K562 (cell line): ENCODE data around the gene C2CD5. TPM values are rescaled to one million over a fixed set of nuclear protein-coding genes. Genes with fewer than 3 reads are reported as not detected.

Source experiments
- C11orf30 ChIP-seq: fragments of 450-650 bp; IDR thresholded peaks from 2 replicates; pipeline ENCODE4 v1.6.1; 2016; ENCODE audit warnings: low read depth, mild to moderate bottlenecking
- CAMTA2 ChIP-seq: fragments of 250-450 bp; sonication (Bioruptor Pico); conservative IDR thresholded peaks from 2 replicates; pipeline ENCODE4 v1.5.1; 2022
- EHMT2 ChIP-seq: fragments of 450-650 bp; IDR thresholded peaks from 2 replicates; pipeline ENCODE4 v1.6.1; 2018; ENCODE audit warnings: antibody characterized with exemption
- GABPB2 ChIP-seq: fragments of 250-450 bp; sonication (Bioruptor Pico); conservative IDR thresholded peaks from 2 replicates; pipeline ENCODE4 v1.5.1; 2021; ENCODE audit warnings: mild to moderate bottlenecking
- GATA2 ChIP-seq: sonication (generic); formaldehyde crosslinking; IDR thresholded peaks from 2 replicates; pipeline ENCODE4 v1.4.0; 2020; ENCODE audit warnings: mild to moderate bottlenecking, missing genetic modification reagents
- HES1 ChIP-seq: fragments of 450-650 bp; IDR thresholded peaks from 2 replicates; pipeline ENCODE4 v1.6.1; 2016; ENCODE audit warnings: low read depth, mild to moderate bottlenecking, moderate library complexity
- HMGN3 ChIP-seq: IDR thresholded peaks from 2 replicates; pipeline ENCODE4 v1.6.1; 2011; ENCODE audit warnings: borderline replicate concordance, low read depth, mild to moderate bottlenecking, mixed read lengths, low read length; ENCODE audit not compliant: insufficient read length; ENCODE audit errors: extremely low read depth
- MBD2 ChIP-seq: sonication (generic); IDR thresholded peaks from 2 replicates; pipeline ENCODE4 v1.6.1; 2016; ENCODE audit warnings: low read depth, borderline replicate concordance
- NBN ChIP-seq: fragments of 450-650 bp; IDR thresholded peaks from 2 replicates; pipeline ENCODE4 v1.6.1; 2016; ENCODE audit warnings: low read depth, mild to moderate bottlenecking
- PML ChIP-seq: IDR thresholded peaks from 2 replicates; pipeline ENCODE4 v1.6.1; 2012; ENCODE audit warnings: low read length, inconsistent platforms
- RBM15 ChIP-seq: fragments of 200-400 bp; formaldehyde crosslinking; IDR thresholded peaks from 2 replicates; pipeline ENCODE4 v1.6.1; 2018; ENCODE audit warnings: mild to moderate bottlenecking, low read length, moderate library complexity; ENCODE audit not compliant: insufficient read depth
- SAFB ChIP-seq: fragments of 200-400 bp; formaldehyde crosslinking; IDR thresholded peaks from 2 replicates; pipeline ENCODE4 v1.6.1; 2017; ENCODE audit warnings: low read depth, low read length, borderline replicate concordance
- TEAD4 ChIP-seq, 2 experiments: sonication (generic) in 1 of 2; formaldehyde crosslinking in 1 of 2; IDR thresholded peaks; 2 replicates each; pipeline versions ENCODE4 v1.6.1 to v1.8.0; 2012 to 2022; ENCODE audit warnings: borderline replicate concordance in 1 of 2, inconsistent platforms in 1 of 2, low read length in 1 of 2, mild to moderate bottlenecking in 1 of 2, missing genetic modification reagents in 1 of 2
- THRAP3 ChIP-seq: fragments of 450-650 bp; IDR thresholded peaks from 2 replicates; pipeline ENCODE4 v1.6.1; 2016; ENCODE audit warnings: mild to moderate bottlenecking, inconsistent platforms, borderline replicate concordance
- TOE1 ChIP-seq, 2 experiments: fragments of 450-650 bp in 1 of 2; sonication (generic) in 1 of 2; formaldehyde crosslinking in 1 of 2; IDR thresholded peaks; 2 replicates each; pipeline versions ENCODE4 v1.7.1 to v1.8.0; 2016 to 2022; ENCODE audit warnings: borderline replicate concordance in 2 of 2, mild to moderate bottlenecking in 2 of 2, antibody characterized with exemption in 1 of 2, inconsistent platforms in 1 of 2, low read depth in 1 of 2, missing genetic modification reagents in 1 of 2, moderate library complexity in 1 of 2
- TRIM24 ChIP-seq, 2 experiments: fragments of 450-650 bp; IDR thresholded peaks; 2 replicates each; pipeline ENCODE4 v1.6.1; 2016
- XRCC4 ChIP-seq: IDR thresholded peaks from one replicate; pipeline ENCODE4 v1.6.1; 2011; ENCODE audit not compliant: insufficient read depth, insufficient read length; ENCODE audit errors: extremely low read depth
- XRCC5 ChIP-seq: fragments of 200-400 bp; formaldehyde crosslinking; IDR thresholded peaks from 2 replicates; pipeline ENCODE4 v1.6.1; 2017; ENCODE audit warnings: low read depth, mild to moderate bottlenecking, low read length
- ZBTB7A ChIP-seq: IDR thresholded peaks from 2 replicates; pipeline ENCODE4 v1.6.1; 2011; ENCODE audit warnings: low read depth, mild to moderate bottlenecking, low read length, moderate library complexity, borderline replicate concordance; ENCODE audit not compliant: control insufficient read depth
- ZEB2 ChIP-seq: fragments of 450-650 bp; IDR thresholded peaks from 2 replicates; pipeline ENCODE4 v1.6.1; 2016
- ZFP36 ChIP-seq: fragments of 150-350 bp; IDR thresholded peaks from 2 replicates; pipeline ENCODE4 v1.6.1; 2018; ENCODE audit warnings: low read length, low read depth; ENCODE audit not compliant: partially characterized antibody
- ZNF23 ChIP-seq: fragments of 250-450 bp; sonication (Bioruptor Pico); IDR thresholded peaks from 2 replicates; pipeline ENCODE4 v1.4.0; 2020; ENCODE audit warnings: mild to moderate bottlenecking
- polyA plus RNA-seq, 8 experiments: library from polyadenylated mRNA; depleted of rRNA in 4 of 8; stranded (reverse) in 5 of 8; unstranded in 3 of 8; fragments of >200 nt; fragmentation: Nextera tagmentation in 2 of 8; fragmentation: Illumina TruSeq in 1 of 8; extraction: Ambion mirVana in 2 of 8; extraction: Trizol in 1 of 8; gene quantifications; 2 replicates each; pipeline versions ENCODE4 v1.2.1 to v1.2.3, GENCODE V29; 2011 to 2014; ENCODE audit warnings: inconsistent platforms in 1 of 8, missing spikeins in 1 of 8
- total RNA-seq, 7 experiments: library from RNA; depleted of rRNA in 6 of 7; stranded (reverse); fragments of >200 nt in 6 of 7; fragmentation: Illumina TruSeq in 2 of 7; extraction: Trizol in 2 of 7; gene quantifications; 2 replicates each; pipeline versions ENCODE4 v1.2.1 to v1.2.3, GENCODE V29; 2011 to 2021; ENCODE audit warnings: low replicate concordance in 1 of 7
- TF ChIP-seq, protein P1 (sequence below): fragments of 250-450 bp; sonication (Bioruptor Pico); IDR thresholded peaks from 2 replicates; pipeline ENCODE4 v1.8.0; 2022; ENCODE audit warnings: moderate library complexity, mild to moderate bottlenecking, inconsistent platforms
- TF ChIP-seq, protein P2 (sequence below): fragments of 450-650 bp; IDR thresholded peaks from 2 replicates; pipeline ENCODE4 v1.6.1; 2016; ENCODE audit warnings: antibody characterized with exemption

C2CD5 gene
- total and polyA plus RNA-seq, 9 of the 15 experiments (the other 6 are each of a cell fraction or from before 2014, with no cell fraction given), result 5.1 to 24.1 (median 14.3) TPM

DNA sequence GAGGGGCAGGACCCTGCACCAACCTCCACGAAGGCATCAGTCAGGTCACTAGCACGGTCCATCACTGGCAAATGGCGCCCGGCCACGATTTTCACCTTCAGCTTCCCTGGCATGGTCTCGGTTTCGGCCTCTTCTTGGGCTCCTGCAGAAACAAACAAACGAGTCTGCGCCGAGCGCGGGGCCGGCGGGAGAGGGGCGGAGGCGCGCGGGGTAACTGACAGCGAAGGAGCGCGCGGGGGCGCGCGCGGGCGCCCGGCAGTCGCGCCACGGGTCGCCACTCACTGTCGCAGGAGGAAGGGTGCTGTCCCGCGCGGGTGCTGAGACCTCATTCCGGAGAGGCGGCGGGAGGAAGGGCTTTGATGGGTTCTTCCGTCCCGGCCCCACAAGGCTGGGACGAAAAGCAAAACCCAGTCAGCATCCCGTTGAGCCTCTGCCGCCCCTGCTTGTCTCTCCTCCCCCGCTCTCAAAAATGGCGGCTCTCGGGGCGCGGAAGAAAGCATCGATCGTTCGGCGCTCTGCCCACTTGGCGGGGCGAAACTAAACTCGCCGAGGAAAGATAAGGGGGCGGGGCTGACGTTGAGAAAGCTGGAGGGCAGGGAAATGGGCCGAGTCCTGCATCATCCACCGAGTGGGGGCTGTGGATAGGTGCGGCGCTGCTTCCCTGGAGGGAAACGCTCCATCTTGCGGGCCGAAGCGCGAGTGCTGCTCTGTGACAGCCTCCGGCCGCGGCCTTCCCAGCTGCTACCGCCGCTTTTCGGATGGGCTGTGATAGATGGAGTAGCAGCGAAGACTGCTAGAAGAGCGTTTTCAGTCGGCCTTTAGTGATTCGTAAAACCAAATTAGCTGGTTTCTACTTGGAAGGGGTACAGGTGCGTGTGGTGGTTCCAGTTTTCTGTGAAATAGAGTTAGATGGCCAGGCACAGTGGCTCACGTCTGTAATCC, at the start of gene C2CD5 (continued):
- TF ChIP-seq C11orf30 (peak; percentile 46), ZBTB7A (peak; percentile 34; the same call in 1 of the 2 replicates), CAMTA2 (CRISPR knock-in tag) (0 out of 2 replicates have a peak, but pooled peaks have one; percentile 56), MBD2 (0 out of 2 replicates have a peak, but pooled peaks have one; percentile 28), NBN (peak; percentile 56; the same call in 1 of the 2 replicates), TOE1 (IDR thresholded peaks at IDR 0.05; ENCODE audit: borderline replicate concordance) (peak; percentile 78), TOE1 (CRISPR knock-in tag; IDR thresholded peaks at IDR 0.05; ENCODE audit: borderline replicate concordance, low read depth) (no peak), PML (peak; percentile 54; the same call in 1 of the 2 replicates), RBM15 (no peak), HES1 (no peak), TEAD4 (IDR thresholded peaks at IDR 0.05; ENCODE audit: low read length) (peak; percentile 34; the same call in 1 of the 2 replicates), TEAD4 (CRISPR knock-in tag; IDR thresholded peaks at IDR 0.05; ENCODE audit: borderline replicate concordance) (no peak), GATA2 (no peak; the same call in 1 of the 2 replicates), ZEB2 (peak; percentile 46), HMGN3 (peak; percentile 14), ZFP36 (no peak), XRCC4 (no peak), THRAP3 (no peak), SAFB (peak; percentile 81; the same call in 1 of the 2 replicates), EHMT2 (0 out of 2 replicates have a peak, but pooled peaks have one; percentile 12), TRIM24 (IDR thresholded peaks at IDR 0.05) (peak in 1 of 2 experiments; percentile 59; a peak in 2 of 4 replicates), XRCC5 (peak; percentile 98), GABPB2 (CRISPR knock-in tag) (no peak), ZNF23 (CRISPR knock-in tag) (no peak)
- TF ChIP-seq, protein P1, sequence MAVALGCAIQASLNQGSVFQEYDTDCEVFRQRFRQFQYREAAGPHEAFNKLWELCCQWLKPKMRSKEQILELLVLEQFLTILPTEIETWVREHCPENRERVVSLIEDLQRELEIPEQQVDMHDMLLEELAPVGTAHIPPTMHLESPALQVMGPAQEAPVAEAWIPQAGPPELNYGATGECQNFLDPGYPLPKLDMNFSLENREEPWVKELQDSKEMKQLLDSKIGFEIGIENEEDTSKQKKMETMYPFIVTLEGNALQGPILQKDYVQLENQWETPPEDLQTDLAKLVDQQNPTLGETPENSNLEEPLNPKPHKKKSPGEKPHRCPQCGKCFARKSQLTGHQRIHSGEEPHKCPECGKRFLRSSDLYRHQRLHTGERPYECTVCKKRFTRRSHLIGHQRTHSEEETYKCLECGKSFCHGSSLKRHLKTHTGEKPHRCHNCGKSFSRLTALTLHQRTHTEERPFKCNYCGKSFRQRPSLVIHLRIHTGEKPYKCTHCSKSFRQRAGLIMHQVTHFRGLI, result no peak
- TF ChIP-seq, protein P2, sequence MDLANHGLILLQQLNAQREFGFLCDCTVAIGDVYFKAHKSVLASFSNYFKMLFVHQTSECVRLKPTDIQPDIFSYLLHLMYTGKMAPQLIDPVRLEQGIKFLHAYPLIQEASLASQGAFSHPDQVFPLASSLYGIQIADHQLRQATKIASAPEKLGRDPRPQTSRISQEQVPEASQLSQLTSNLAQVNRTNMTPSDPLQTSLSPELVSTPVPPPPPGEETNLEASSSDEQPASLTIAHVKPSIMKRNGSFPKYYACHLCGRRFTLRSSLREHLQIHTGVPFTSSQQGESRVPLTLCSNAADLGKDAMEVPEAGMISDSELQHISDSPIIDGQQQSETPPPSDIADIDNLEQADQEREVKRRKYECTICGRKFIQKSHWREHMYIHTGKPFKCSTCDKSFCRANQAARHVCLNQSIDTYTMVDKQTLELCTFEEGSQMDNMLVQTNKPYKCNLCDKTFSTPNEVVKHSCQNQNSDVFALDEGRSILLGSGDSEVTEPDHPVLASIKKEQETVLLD, result peak; percentile 68; the same call in 1 of the 2 replicates
